ENCODE data around the gene ROR2. TPM values are rescaled to one million over a fixed set of nuclear protein-coding genes. Genes with fewer than 3 reads are reported as not detected.
"Not testable (repeated sequence)": the region's sequence is repeated elsewhere in the genome, so short reads cannot be mapped to it uniquely, and the experiment has no call there.

ROR2 gene
- total and polyA plus RNA-seq, 8 donors: 3.0 to 21.4 (median 9.8) TPM

DNA sequence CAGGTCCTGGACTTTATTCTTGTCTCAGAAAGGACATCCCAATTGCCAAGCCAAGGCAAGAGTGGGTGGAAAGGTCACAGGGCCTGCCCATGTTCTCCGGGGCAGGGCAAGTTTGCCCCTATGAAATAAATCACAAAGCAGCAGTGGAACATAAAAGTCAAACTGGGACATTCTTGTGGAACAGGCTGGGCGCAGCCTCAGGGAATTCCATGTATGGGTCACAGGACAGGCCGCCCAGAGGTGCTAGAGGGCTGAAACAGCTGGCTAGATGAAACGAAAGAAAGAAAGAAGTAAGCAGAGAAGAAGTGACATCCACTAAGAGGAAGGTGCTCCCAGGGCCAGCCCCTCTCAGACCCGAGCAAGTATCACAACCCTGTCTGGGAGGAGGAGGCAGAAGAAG lies 307.3 kb downstream of the ROR2 start:
- Histone ChIP-seq H3K27ac (no peak overlapping the region), H3K9me3 (peaks cover 0 to 18% (median 4%) of the 10 kb centered on the region in 4 donors), H3K27me3 (peaks cover 0 to 3% (median 0%) of the 10 kb centered on the region in 3 donors), H3K4me3 (no peak overlapping the region), H3K4me1 (no peaks in the 10 kb centered on the region), H3K36me3 (no peaks in the 10 kb centered on the region)
- 75 to 94% (median 85%) methylated on average over 5 of the region's 5 CpGs for WGBS, 5 donors
- TF ChIP-seq POLR2AphosphoS5 (IDR thresholded peaks at IDR 0.05): no peak
- no peak for TF ChIP-seq POLR2A (IDR thresholded peaks at IDR 0.05)
- TF ChIP-seq, protein P1, sequence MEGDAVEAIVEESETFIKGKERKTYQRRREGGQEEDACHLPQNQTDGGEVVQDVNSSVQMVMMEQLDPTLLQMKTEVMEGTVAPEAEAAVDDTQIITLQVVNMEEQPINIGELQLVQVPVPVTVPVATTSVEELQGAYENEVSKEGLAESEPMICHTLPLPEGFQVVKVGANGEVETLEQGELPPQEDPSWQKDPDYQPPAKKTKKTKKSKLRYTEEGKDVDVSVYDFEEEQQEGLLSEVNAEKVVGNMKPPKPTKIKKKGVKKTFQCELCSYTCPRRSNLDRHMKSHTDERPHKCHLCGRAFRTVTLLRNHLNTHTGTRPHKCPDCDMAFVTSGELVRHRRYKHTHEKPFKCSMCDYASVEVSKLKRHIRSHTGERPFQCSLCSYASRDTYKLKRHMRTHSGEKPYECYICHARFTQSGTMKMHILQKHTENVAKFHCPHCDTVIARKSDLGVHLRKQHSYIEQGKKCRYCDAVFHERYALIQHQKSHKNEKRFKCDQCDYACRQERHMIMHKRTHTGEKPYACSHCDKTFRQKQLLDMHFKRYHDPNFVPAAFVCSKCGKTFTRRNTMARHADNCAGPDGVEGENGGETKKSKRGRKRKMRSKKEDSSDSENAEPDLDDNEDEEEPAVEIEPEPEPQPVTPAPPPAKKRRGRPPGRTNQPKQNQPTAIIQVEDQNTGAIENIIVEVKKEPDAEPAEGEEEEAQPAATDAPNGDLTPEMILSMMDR (IDR thresholded peaks at IDR 0.05): no peak
- no peak for TF ChIP-seq EP300 (IDR thresholded peaks at IDR 0.05)
- intact Hi-C loops (cut with DNase I; ENCODE audit: low total_unique reads): no loop called here
- no peak for DNase-seq

DNA sequence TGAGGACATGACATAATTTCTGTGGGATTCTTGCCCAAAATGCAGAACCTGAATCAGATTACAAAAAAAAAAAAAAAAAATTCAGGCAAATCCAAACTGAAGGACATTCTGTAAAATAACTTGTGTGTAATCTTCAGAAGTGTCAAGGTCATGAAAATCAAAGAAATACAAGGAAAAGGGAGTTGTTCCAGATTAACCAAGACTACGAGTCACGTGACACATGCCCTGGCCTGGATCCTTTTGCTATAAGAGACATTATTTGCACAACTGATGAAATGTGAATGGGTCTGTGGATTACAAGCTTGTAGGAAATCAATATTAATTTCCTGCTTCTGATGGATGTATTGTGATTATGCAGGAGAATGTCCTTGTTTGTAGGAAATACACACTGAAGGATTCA lies 309.6 kb downstream of the ROR2 start:
- H3K9me3 ChIP-seq: peaks cover 0 to 18% (median 4%) of the 10 kb centered on the region in 4 donors
- WGBS, 5 donors: 50 to 69% (median 60%) methylated on average over 2 of the region's 2 CpGs
- H3K27me3 ChIP-seq: no peaks in the 10 kb centered on the region
- no peak for DNase-seq
- TF ChIP-seq POLR2A (IDR thresholded peaks at IDR 0.05): no peak
- H3K36me3 ChIP-seq: no peaks in the 10 kb centered on the region
- intact Hi-C loops (cut with DNase I; ENCODE audit: low total_unique reads): no loop called here
- H3K4me3 ChIP-seq: no peak overlapping the region
- no peaks in the 10 kb centered on the region for H3K4me1 ChIP-seq
- H3K27ac ChIP-seq: no peak overlapping the region

- no peak for DNase-seq
- Histone ChIP-seq H3K4me1 (no peaks in the 10 kb centered on the region), H3K27me3 (no peaks in the 10 kb centered on the region), H3K4me3 (no peak overlapping the region), H3K36me3 (no peaks in the 10 kb centered on the region), H3K27ac (no peak overlapping the region), H3K9me3 (peaks cover 0 to 18% (median 4%) of the 10 kb centered on the region in 4 donors)
- intact Hi-C loops (cut with DNase I; ENCODE audit: low total_unique reads): no loop called here
- 93 to 100% (median 95%) methylated on average over 1 of the region's 1 CpG for WGBS, 5 donors
- no peak for TF ChIP-seq POLR2AphosphoS5 (IDR thresholded peaks at IDR 0.05)
- TF ChIP-seq EP300 (IDR thresholded peaks at IDR 0.05): no peak
- TF ChIP-seq, protein P1 (IDR thresholded peaks at IDR 0.05): no peak
- no peak for TF ChIP-seq POLR2A (IDR thresholded peaks at IDR 0.05)
Observed at GRCh38 chr9:91639054-91639453, 311.0 kb downstream of the ROR2 start.

DNA sequence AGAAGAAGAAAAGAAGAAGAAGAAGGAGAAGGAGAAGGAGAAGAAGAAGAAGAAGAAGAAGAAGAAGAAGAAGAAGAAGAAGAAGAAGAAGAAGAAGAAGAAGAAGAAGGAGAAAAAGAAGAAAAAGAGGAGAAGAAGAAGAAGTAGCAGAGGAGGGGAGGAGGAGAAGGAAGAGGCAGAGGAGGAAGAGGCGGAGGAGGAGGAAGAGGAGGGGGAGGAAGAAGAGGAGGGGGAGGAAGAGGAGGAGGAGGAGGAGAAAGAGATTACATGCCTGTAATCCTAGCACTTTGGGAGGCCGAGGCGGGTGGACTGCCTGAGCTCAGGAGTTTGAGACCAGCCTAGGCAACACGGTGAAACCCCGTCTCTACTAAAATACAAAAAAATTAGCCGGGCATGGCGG lies 315.2 kb downstream of the ROR2 start:
- H3K4me1 ChIP-seq; H3K27me3 ChIP-seq; intact Hi-C loops (cut with DNase I; ENCODE audit: low total_unique reads); DNase-seq; H3K36me3 ChIP-seq; H3K9me3 ChIP-seq; H3K27ac ChIP-seq; H3K4me3 ChIP-seq: not testable (repeated sequence)
- 76 to 94% (median 88%) methylated on average over 6 to 7 of the region's 7 CpGs for WGBS, 5 donors

- no peak for DNase-seq
- Histone ChIP-seq H3K4me3 (no peak overlapping the region), H3K27me3 (peaks cover 0 to 8% (median 0%) of the 10 kb centered on the region in 3 donors), H3K36me3 (no peaks in the 10 kb centered on the region), H3K27ac (no peak overlapping the region), H3K9me3 (no peaks in the 10 kb centered on the region), H3K4me1 (no peaks in the 10 kb centered on the region)
- intact Hi-C loops (cut with DNase I; ENCODE audit: low total_unique reads): no loop called here
- no peak for TF ChIP-seq POLR2A (IDR thresholded peaks at IDR 0.05)
- no peak for TF ChIP-seq POLR2AphosphoS5 (IDR thresholded peaks at IDR 0.05)
- no peak for TF ChIP-seq EP300 (IDR thresholded peaks at IDR 0.05)
- TF ChIP-seq, protein P1 (IDR thresholded peaks at IDR 0.05): no peak
Observed at GRCh38 chr9:91629718-91630117, 320.3 kb downstream of the ROR2 start.
